Hematopoietic multipotent progenitor cell (in vitro differentiated cells): ENCODE results near the gene ZNF460. TPM values are rescaled to one million over a fixed set of nuclear protein-coding genes. Genes with fewer than 3 reads are reported as not detected.

Experiments
- DNase-seq, 3 donors: peaks; one replicate each; pipeline ENCODE4 v3.0.0-alpha.2; 2011 to 2015; ENCODE audit warnings: low read depth in 2 of 3, low spot score in 2 of 3
- total RNA-seq: library from RNA; depleted of rRNA; stranded (reverse); fragments of >200 nt; gene quantifications from one replicate; pipeline ENCODE4 v1.2.3, GENCODE V29; 2012

ZNF460 gene
- total RNA-seq, 1 donor: 67.6 TPM

DNA sequence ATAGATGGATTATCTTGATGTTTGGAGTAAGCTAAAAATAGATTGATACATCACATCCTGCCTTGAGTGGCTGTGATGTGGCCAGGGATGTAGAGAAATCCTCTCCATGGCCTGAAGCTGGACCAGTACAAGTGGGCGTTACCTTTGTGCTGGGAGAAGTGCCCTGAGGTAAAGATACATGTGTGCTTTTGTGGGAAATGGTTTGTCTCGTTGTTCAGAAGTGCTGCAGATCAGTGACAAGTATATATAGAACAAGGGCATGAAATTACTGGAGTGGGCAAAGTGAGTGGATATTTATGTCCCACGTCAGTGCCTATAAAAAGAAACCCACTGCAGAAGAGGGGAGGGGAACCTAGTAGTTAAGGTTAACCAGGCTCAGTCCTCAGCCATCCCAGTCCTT lies 58.6 kb downstream of the ZNF460 start:
- no peak for DNase-seq

DNA sequence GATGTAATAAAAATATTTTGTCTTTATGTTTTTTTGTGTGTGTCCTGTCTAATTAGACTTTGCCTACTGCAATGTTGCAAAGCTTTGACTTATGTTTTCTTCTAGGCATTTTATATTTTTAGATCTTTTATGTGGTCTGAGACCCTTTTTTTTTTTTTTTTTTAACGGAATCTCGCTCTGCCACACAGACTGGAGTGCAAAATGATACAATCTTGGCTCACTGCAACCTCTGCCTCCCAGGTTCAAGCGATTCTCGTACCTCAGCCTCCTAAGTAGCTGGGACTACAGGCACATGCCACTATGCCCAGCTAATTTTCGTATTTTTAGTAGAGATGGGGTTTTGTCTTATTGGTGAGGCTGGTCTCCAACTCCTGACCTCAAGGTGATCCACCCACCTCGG lies 62.3 kb downstream of the ZNF460 start:
- no peak for DNase-seq

Other genes starting within 250 kb of the ZNF460 start
- not detected for gene USP29, start 160.5 kb upstream of the ZNF460 start, total RNA-seq
- not detected for gene ZIM3, start 135.3 kb upstream of the ZNF460 start, total RNA-seq
- not detected for gene DUXA, start 113.0 kb upstream of the ZNF460 start, total RNA-seq
- gene ZNF264, start 89.0 kb upstream of the ZNF460 start, total RNA-seq: 38.5 TPM
- gene AURKC, start 49.5 kb upstream of the ZNF460 start, total RNA-seq: 0.54 TPM
- gene ZNF805, start 39.9 kb upstream of the ZNF460 start, total RNA-seq: 16.7 TPM
- 11.8 TPM for gene ZNF543, start 40.0 kb downstream of the ZNF460 start, total RNA-seq
- gene ZNF304, start 70.8 kb downstream of the ZNF460 start, total RNA-seq: 7.0 TPM
- gene TRAPPC2B, start 83.1 kb downstream of the ZNF460 start, total RNA-seq: 21.0 TPM
- 1.6 TPM for gene ZNF547, start 83.1 kb downstream of the ZNF460 start, total RNA-seq
- gene ZNF548, start 109.4 kb downstream of the ZNF460 start, total RNA-seq: 40.7 TPM
- 17.2 TPM for gene ZNF17, start 130.7 kb downstream of the ZNF460 start, total RNA-seq
- gene ZNF749, start 154.8 kb downstream of the ZNF460 start, total RNA-seq: 10.8 TPM
- gene VN1R1, start 176.7 kb downstream of the ZNF460 start, total RNA-seq: 1.3 TPM
- gene ZNF772, start 197.1 kb downstream of the ZNF460 start, total RNA-seq: 29.9 TPM
- 18.6 TPM for gene ZNF419, start 207.3 kb downstream of the ZNF460 start, total RNA-seq
- 21.5 TPM for gene ZNF773, start 219.5 kb downstream of the ZNF460 start, total RNA-seq
- 5.4 TPM for gene ZNF549, start 246.9 kb downstream of the ZNF460 start, total RNA-seq